OCI-LY1 (cell line): ENCODE measurements around the gene ODAD2.

Experiments
- H2AFZ ChIP-seq: fragments of 200-600 bp; sonication (generic), shearing (Covaris generic); 2 replicates; pipeline ENCODE4 v1.6.0; 2014; ENCODE audit warnings: antibody characterized with exemption, mild to moderate bottlenecking, low read length
- H3F3A ChIP-seq: fragments of 200-600 bp; sonication (generic), shearing (Covaris generic); 2 replicates; pipeline ENCODE4 v1.6.0; 2014; ENCODE audit warnings: mild to moderate bottlenecking, antibody characterized with exemption, low read length, moderate library complexity; ENCODE audit not compliant: insufficient read depth
- H3K27ac ChIP-seq: fragments of 200-600 bp; sonication (generic); 2 replicates; pipeline ENCODE4 v1.5.1; 2014; ENCODE audit warnings: low read length, mixed run types, mild to moderate bottlenecking, low read depth; ENCODE audit not compliant: poor library complexity, severe bottlenecking
- H3K27me3 ChIP-seq: fragments of 200-600 bp; sonication (generic); 2 replicates; pipeline ENCODE4 v1.6.0; 2014; ENCODE audit warnings: antibody characterized with exemption, mild to moderate bottlenecking, low read length, moderate library complexity; ENCODE audit not compliant: insufficient read depth
- H3K36me3 ChIP-seq: fragments of 200-600 bp; sonication (generic); 2 replicates; pipeline ENCODE4 v1.6.1; 2014; ENCODE audit warnings: mild to moderate bottlenecking, antibody characterized with exemption, low read length, moderate library complexity, mixed read lengths; ENCODE audit not compliant: insufficient read depth
- H3K4me1 ChIP-seq: fragments of 200-600 bp; sonication (generic); 2 replicates; pipeline ENCODE4 v1.5.1; 2014; ENCODE audit warnings: mild to moderate bottlenecking, low read length, moderate library complexity; ENCODE audit not compliant: insufficient read depth, severe bottlenecking
- H3K4me2 ChIP-seq: fragments of 200-600 bp; sonication (generic), shearing (Covaris generic); 2 replicates; pipeline ENCODE4 v1.6.1; 2014; ENCODE audit warnings: low read length
- H3K4me3 ChIP-seq: fragments of 200-600 bp; sonication (generic); 2 replicates; pipeline ENCODE4 v1.5.1; 2014; ENCODE audit warnings: low read length, low read depth, mild to moderate bottlenecking, mixed read lengths; ENCODE audit not compliant: poor library complexity, severe bottlenecking
- H3K79me2 ChIP-seq: fragments of 200-600 bp; shearing (Covaris generic); 2 replicates; pipeline ENCODE4 v1.6.1; 2016; ENCODE audit warnings: mixed run types, low read length, mixed read lengths; ENCODE audit not compliant: insufficient read depth
- H3K9ac ChIP-seq: fragments of 200-600 bp; sonication (generic), shearing (Covaris generic); 2 replicates; pipeline ENCODE4 v1.6.1; 2014; ENCODE audit warnings: mild to moderate bottlenecking, low read length, mixed read lengths
- H3K9me2 ChIP-seq: fragments of 200-600 bp; sonication (generic), shearing (Covaris generic); 2 replicates; pipeline ENCODE4 v1.6.1; 2014; ENCODE audit warnings: low read depth, mild to moderate bottlenecking, low read length, mixed read lengths
- H3K9me3 ChIP-seq: fragments of 200-600 bp; shearing (Covaris generic); 2 replicates; pipeline ENCODE4 v1.6.1; 2014; ENCODE audit warnings: low read length, mixed read lengths
- H4K20me1 ChIP-seq: fragments of 200-600 bp; sonication (generic), shearing (Covaris generic); 2 replicates; pipeline ENCODE4 v1.6.0; 2016; ENCODE audit warnings: mild to moderate bottlenecking, low read length; ENCODE audit not compliant: insufficient read depth
- EZH2 ChIP-seq: fragments of 200-600 bp; sonication (generic), shearing (Covaris generic); IDR thresholded peaks from 2 replicates; pipeline ENCODE4 v1.8.0; 2017; ENCODE audit warnings: borderline replicate concordance, mixed run types, mild to moderate bottlenecking, antibody characterized with exemption, low read length, moderate library complexity, mixed read lengths
- TF ChIP-seq, protein P1 (sequence below): fragments of 200-600 bp; sonication (generic), shearing (Covaris generic); IDR thresholded peaks from 2 replicates; pipeline ENCODE4 v1.5.1; 2017; ENCODE audit warnings: mild to moderate bottlenecking, antibody characterized with exemption, low read length, moderate library complexity, mixed read lengths

Gene ODAD2

DNA sequence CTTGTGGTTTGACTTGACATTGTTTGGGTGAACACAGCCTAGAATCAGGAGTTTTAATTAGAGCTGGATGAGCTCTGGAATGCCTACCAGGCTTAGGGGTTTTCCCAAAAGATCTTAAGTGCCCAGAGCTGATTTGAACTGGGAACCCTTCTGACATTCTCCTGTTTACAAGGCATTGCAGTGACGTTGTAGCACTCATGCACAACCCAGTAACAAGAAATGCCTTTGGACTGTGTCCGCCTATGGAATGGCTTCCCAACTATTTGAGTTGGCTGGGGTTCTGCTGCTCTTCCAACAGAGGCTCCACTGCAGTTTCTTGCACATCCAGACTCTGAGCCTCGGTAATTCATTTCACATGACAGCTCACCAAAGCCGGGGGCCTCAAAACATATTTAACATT, 176.6 kb downstream of the ODAD2 start:
- Histone ChIP-seq H3K4me2 (no peak overlapping the region), H3K36me3 (no peaks in the 10 kb centered on the region), H3K4me1 (no peaks in the 10 kb centered on the region), H3K27me3 (no peaks in the 10 kb centered on the region), H3K27ac (no peak overlapping the region), H3F3A (no peaks in the 10 kb centered on the region), H3K9me2 (no peaks in the 10 kb centered on the region), H3K9ac (no peak overlapping the region), H3K9me3 (no peaks in the 10 kb centered on the region), H4K20me1 (no peaks in the 10 kb centered on the region), H3K79me2 (no peaks in the 10 kb centered on the region), H3K4me3 (no peak overlapping the region), H2AFZ (no peak overlapping the region)
- TF ChIP-seq, protein P1, sequence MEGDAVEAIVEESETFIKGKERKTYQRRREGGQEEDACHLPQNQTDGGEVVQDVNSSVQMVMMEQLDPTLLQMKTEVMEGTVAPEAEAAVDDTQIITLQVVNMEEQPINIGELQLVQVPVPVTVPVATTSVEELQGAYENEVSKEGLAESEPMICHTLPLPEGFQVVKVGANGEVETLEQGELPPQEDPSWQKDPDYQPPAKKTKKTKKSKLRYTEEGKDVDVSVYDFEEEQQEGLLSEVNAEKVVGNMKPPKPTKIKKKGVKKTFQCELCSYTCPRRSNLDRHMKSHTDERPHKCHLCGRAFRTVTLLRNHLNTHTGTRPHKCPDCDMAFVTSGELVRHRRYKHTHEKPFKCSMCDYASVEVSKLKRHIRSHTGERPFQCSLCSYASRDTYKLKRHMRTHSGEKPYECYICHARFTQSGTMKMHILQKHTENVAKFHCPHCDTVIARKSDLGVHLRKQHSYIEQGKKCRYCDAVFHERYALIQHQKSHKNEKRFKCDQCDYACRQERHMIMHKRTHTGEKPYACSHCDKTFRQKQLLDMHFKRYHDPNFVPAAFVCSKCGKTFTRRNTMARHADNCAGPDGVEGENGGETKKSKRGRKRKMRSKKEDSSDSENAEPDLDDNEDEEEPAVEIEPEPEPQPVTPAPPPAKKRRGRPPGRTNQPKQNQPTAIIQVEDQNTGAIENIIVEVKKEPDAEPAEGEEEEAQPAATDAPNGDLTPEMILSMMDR: no peak
- no peak for TF ChIP-seq EZH2

DNA sequence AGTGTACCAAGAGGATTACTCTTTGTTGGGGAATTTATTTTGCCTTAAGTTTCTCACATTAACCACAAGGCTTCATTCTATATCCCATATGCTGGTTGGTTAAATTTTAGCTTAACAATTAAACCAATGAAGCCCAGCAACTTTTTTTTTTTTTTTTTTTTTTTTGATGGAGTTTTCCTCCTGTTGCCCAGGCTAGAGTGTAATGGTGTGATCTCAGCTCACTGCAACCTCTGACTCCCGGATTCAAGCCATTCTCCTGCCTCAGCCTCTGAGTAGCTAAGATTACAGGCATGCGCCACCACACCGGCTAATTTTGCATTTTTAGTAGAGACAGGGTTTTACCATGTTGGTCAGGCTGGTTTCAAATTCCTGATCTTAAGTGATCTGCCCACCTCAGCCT, 178.2 kb downstream of the ODAD2 start:
- Histone ChIP-seq H3F3A (no peaks in the 10 kb centered on the region), H3K36me3 (no peaks in the 10 kb centered on the region), H3K9ac (no peak overlapping the region), H3K9me2 (no peaks in the 10 kb centered on the region), H3K4me3 (no peak overlapping the region), H3K9me3 (no peaks in the 10 kb centered on the region), H2AFZ (no peak overlapping the region), H3K4me2 (no peak overlapping the region), H3K27me3 (no peaks in the 10 kb centered on the region), H3K4me1 (no peaks in the 10 kb centered on the region), H3K79me2 (no peaks in the 10 kb centered on the region), H3K27ac (no peak overlapping the region), H4K20me1 (no peaks in the 10 kb centered on the region)
- TF ChIP-seq EZH2: no peak
- TF ChIP-seq, protein P1: no peak

DNA sequence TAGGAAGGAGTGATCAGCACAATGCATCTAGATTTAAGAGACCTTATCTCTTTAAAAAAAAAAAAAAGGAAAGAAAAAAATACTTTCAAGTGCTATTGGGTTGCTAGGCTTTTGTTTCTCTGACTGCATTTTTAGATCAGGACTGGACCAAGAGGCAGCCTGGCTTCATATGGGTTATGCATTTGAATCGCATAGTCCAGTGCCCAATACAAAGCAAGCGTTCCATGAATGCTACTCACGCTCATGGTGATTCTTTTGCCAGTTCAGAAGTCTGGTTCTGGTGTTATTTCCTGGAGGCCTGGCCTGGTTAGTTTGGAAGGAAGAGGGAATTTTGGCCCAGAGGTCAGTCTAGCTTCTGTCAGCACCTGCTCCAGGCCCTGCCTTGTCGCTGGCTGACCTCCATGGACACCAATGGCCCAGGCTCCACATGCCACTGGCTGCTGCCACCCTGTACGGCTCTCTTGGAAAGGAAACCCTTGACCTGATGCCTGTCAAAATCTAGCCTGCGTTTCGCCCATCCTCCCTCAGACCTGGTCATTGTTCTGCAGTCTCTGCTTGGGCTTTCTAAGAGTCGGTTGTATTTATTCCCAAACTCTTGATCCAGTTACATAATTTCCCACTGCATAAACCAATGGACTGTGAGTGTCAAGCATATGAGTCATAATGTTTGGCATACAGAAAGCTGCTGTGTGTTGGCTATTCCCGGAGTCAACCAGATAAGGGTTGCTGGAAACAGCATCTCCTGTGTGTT, 178.9 kb downstream of the ODAD2 start:
- Histone ChIP-seq H3K4me1 (no peaks in the 10 kb centered on the region), H3F3A (no peaks in the 10 kb centered on the region), H3K79me2 (no peaks in the 10 kb centered on the region), H3K9me2 (no peaks in the 10 kb centered on the region), H3K4me3 (no peak overlapping the region), H3K27ac (no peak overlapping the region), H3K36me3 (no peaks in the 10 kb centered on the region), H2AFZ (no peak overlapping the region), H3K27me3 (no peaks in the 10 kb centered on the region), H3K4me2 (no peak overlapping the region), H3K9ac (no peak overlapping the region), H3K9me3 (no peaks in the 10 kb centered on the region), H4K20me1 (no peaks in the 10 kb centered on the region)
- TF ChIP-seq EZH2: no peak
- TF ChIP-seq, protein P1: no peak
